WTC11 (cell line): Measurements from ENCODE around the gene KLK13. TPM values are rescaled to one million over a fixed set of nuclear protein-coding genes. Genes with fewer than 3 reads are reported as not detected.

Source experiments
- ATAC-seq: fragments of 200-7000 bp; cut with Tn5 transposase; 2 replicates; pipeline ENCODE4 v1.10.0; 2021; ENCODE audit warnings: mild to moderate bottlenecking, moderate library complexity
- CTCF ChIA-PET: fragments of 300-600 bp; sonication (Branson Sonifier 250); formaldehyde crosslinking; loops from one replicate; lab custom pipeline; 2021; ENCODE audit warnings: antibody characterized with exemption; lab: Charles Lee
- POLR2A ChIA-PET: fragments of 350-600 bp; sonication (Branson Sonifier 250); formaldehyde crosslinking; loops from one replicate; lab custom pipeline; 2021; ENCODE audit warnings: antibody characterized with exemption; lab: Charles Lee
- DNase-seq: peaks from one replicate; pipeline ENCODE4 v3.0.0; 2021; ENCODE audit warnings: low spot score
- H3K27ac Mint-ChIP-seq: 2 replicates; pipeline ENCODE4 v1.8.0; 2021; ENCODE audit warnings: mixed read lengths
- H3K27me3 Mint-ChIP-seq: 2 replicates; pipeline ENCODE4 v1.8.0; 2021; ENCODE audit warnings: low read depth, mild to moderate bottlenecking, moderate library complexity, mixed read lengths
- H3K36me3 Mint-ChIP-seq: 2 replicates; pipeline ENCODE4 v1.8.0; 2021; ENCODE audit warnings: mixed read lengths
- H3K4me1 Mint-ChIP-seq: 2 replicates; pipeline ENCODE4 v1.8.0; 2022; ENCODE audit warnings: mixed read lengths
- H3K4me3 Mint-ChIP-seq: 2 replicates; pipeline ENCODE4 v1.8.0; 2021; ENCODE audit warnings: mild to moderate bottlenecking, moderate library complexity, mixed read lengths
- H3K9me3 Mint-ChIP-seq: 2 replicates; pipeline ENCODE4 v1.8.0; 2021; ENCODE audit warnings: mixed read lengths
- AR ChIP-seq: fragments of 250-450 bp; sonication (Bioruptor Pico); IDR thresholded peaks from 2 replicates; pipeline ENCODE4 v1.9.0; 2021; ENCODE audit warnings: mild to moderate bottlenecking
- ATF3 ChIP-seq: sonication (generic); formaldehyde crosslinking; conservative IDR thresholded peaks from 2 replicates; pipeline ENCODE4 v1.8.1; 2022; ENCODE audit warnings: mild to moderate bottlenecking, missing genetic modification reagents
- CREM ChIP-seq: sonication (generic); formaldehyde crosslinking; IDR thresholded peaks from 2 replicates; pipeline ENCODE4 v1.8.1; 2022; ENCODE audit warnings: mild to moderate bottlenecking, missing genetic modification reagents, moderate library complexity
- ERG ChIP-seq: fragments of 250-450 bp; sonication (Bioruptor Pico); IDR thresholded peaks from 2 replicates; pipeline ENCODE4 v1.8.0; 2021; ENCODE audit warnings: mild to moderate bottlenecking
- FOXJ3 ChIP-seq: sonication (generic); formaldehyde crosslinking; IDR thresholded peaks from 2 replicates; pipeline ENCODE4 v1.9.0; 2021; ENCODE audit warnings: missing genetic modification reagents, mild to moderate bottlenecking, borderline replicate concordance
- FOXP4 ChIP-seq: sonication (generic); formaldehyde crosslinking; IDR thresholded peaks from 2 replicates; pipeline ENCODE4 v1.8.0; 2022; ENCODE audit warnings: mild to moderate bottlenecking, missing genetic modification reagents
- HMGXB4 ChIP-seq: sonication (generic); formaldehyde crosslinking; IDR thresholded peaks from 2 replicates; pipeline ENCODE4 v1.8.1; 2023; ENCODE audit warnings: mild to moderate bottlenecking, moderate library complexity, missing genetic modification reagents
- IRF1 ChIP-seq: sonication (generic); formaldehyde crosslinking; IDR thresholded peaks from 2 replicates; pipeline ENCODE4 v1.8.0; 2023; ENCODE audit warnings: missing genetic modification reagents
- MAX ChIP-seq: sonication (generic); formaldehyde crosslinking; IDR thresholded peaks from 2 replicates; pipeline ENCODE4 v1.8.0; 2022; ENCODE audit warnings: mild to moderate bottlenecking, missing genetic modification reagents
- MYBL2 ChIP-seq: sonication (generic); formaldehyde crosslinking; IDR thresholded peaks from 2 replicates; pipeline ENCODE4 v1.8.1; 2023; ENCODE audit warnings: mild to moderate bottlenecking, moderate library complexity, missing genetic modification reagents
- PREB ChIP-seq: sonication (generic); formaldehyde crosslinking; IDR thresholded peaks from 2 replicates; pipeline ENCODE4 v1.8.1; 2022; ENCODE audit warnings: mild to moderate bottlenecking, missing genetic modification reagents, moderate library complexity, borderline replicate concordance
- SMAD3 ChIP-seq: sonication (generic); formaldehyde crosslinking; IDR thresholded peaks from 2 replicates; pipeline ENCODE4 v1.8.0; 2022; ENCODE audit warnings: missing genetic modification reagents, mild to moderate bottlenecking, borderline replicate concordance
- SP1 ChIP-seq: sonication (generic); formaldehyde crosslinking; conservative IDR thresholded peaks from 2 replicates; pipeline ENCODE4 v1.8.1; 2022; ENCODE audit warnings: missing genetic modification reagents
- TP53 ChIP-seq: sonication (generic); formaldehyde crosslinking; IDR thresholded peaks from 2 replicates; pipeline ENCODE4 v1.8.1; 2023; ENCODE audit warnings: mild to moderate bottlenecking, missing genetic modification reagents
- ZNF121 ChIP-seq: sonication (generic); formaldehyde crosslinking; IDR thresholded peaks from 2 replicates; pipeline ENCODE4 v1.8.0; 2023; ENCODE audit warnings: missing genetic modification reagents
- ZNF138 ChIP-seq: sonication (generic); formaldehyde crosslinking; conservative IDR thresholded peaks from 2 replicates; pipeline ENCODE4 v1.8.1; 2022; ENCODE audit warnings: mild to moderate bottlenecking, moderate library complexity, missing genetic modification reagents
- ZNF219 ChIP-seq: sonication (generic); formaldehyde crosslinking; IDR thresholded peaks from 2 replicates; pipeline ENCODE4 v1.8.0; 2023; ENCODE audit warnings: missing genetic modification reagents, mild to moderate bottlenecking, borderline replicate concordance
- ZNF232 ChIP-seq: sonication (generic); formaldehyde crosslinking; IDR thresholded peaks from 2 replicates; pipeline ENCODE4 v1.8.0; 2022; ENCODE audit warnings: mild to moderate bottlenecking, missing genetic modification reagents
- ZNF263 ChIP-seq: sonication (generic); formaldehyde crosslinking; IDR thresholded peaks from 2 replicates; pipeline ENCODE4 v1.8.1; 2022; ENCODE audit warnings: low read depth, mild to moderate bottlenecking, moderate library complexity, missing genetic modification reagents
- ZNF317 ChIP-seq: sonication (generic); formaldehyde crosslinking; IDR thresholded peaks from 2 replicates; pipeline ENCODE4 v1.8.1; 2023; ENCODE audit warnings: low read depth, mild to moderate bottlenecking, moderate library complexity, missing genetic modification reagents, borderline replicate concordance
- ZNF416 ChIP-seq: fragments of 250-450 bp; sonication (Bioruptor Pico); IDR thresholded peaks from 2 replicates; pipeline ENCODE4 v1.9.0; 2021; ENCODE audit warnings: mild to moderate bottlenecking, inconsistent platforms
- total RNA-seq: library from RNA; stranded (reverse); gene quantifications from 3 replicates; pipeline ENCODE4 v1.2.3, GENCODE V29; 2021

KLK13 gene
- total RNA-seq, 1 experiment from 2014 or later: 3.1 TPM

GRCh38 chr19:51040151-51040550 is 24.7 kb downstream of the KLK13 start (continued):
- no peak for TF ChIP-seq FOXP4 (CRISPR knock-in tag)

- ChIA-PET POLR2A (no interaction called here), CTCF (interaction anchor here (0.7 to 1.5 kb wide), 7 partner anchors 9 to 404 kb away, joined by 3 to 9 read pairs (median 5); no protein-coding TSS in a partner anchor)
- DNase-seq (no peak), ATAC-seq (peak; percentile 50)
- peaks cover 6% of the 10 kb centered on the region for H3K27me3 Mint-ChIP-seq
- no peak overlapping the region for H3K4me3 Mint-ChIP-seq
- H3K27ac Mint-ChIP-seq: peak overlapping the region; percentile 60; the same call in 1 of the 2 replicates
- no peaks in the 10 kb centered on the region for H3K36me3 Mint-ChIP-seq
- peaks cover 21% of the 10 kb centered on the region for H3K4me1 Mint-ChIP-seq
- TF ChIP-seq IRF1 (CRISPR knock-in tag) (no peak), PREB (CRISPR knock-in tag) (no peak), HMGXB4 (CRISPR knock-in tag) (no peak), ZNF138 (CRISPR knock-in tag) (no peak), ZNF219 (CRISPR knock-in tag) (no peak), AR (no peak), ERG (CRISPR knock-in tag) (no peak)
- H3K9me3 Mint-ChIP-seq: no peaks in the 10 kb centered on the region
Observed at GRCh38 chr19:51036519-51036918, 28.4 kb downstream of the KLK13 start.

- ChIA-PET POLR2A (interaction anchor here (0.6 to 0.7 kb wide), 2 partner anchors 11 to 16 kb away, joined by 3 read pairs; no protein-coding TSS in a partner anchor), CTCF (interaction anchor here (1.1 to 1.2 kb wide), 2 partner anchors 13 to 59 kb away, joined by 7 to 12 read pairs; no protein-coding TSS in a partner anchor)
- Mint-ChIP-seq H3K4me1 (peaks cover 27% of the 10 kb centered on the region), H3K27ac (no peak within 1 kb of the TSS), H3K4me3 (no peak within 1 kb of the TSS), H3K27me3 (peaks cover 6% of the 10 kb centered on the region), H3K9me3 (peaks cover 2% of the 10 kb centered on the region), H3K36me3 (no peaks in the 10 kb centered on the region)
- DNase-seq (no peak), ATAC-seq (no peak)
- no peak for TF ChIP-seq ATF3
- TF ChIP-seq HMGXB4 (CRISPR knock-in tag): no peak
- TF ChIP-seq ZNF232 (CRISPR knock-in tag): no peak
- no peak for TF ChIP-seq ZNF263
- TF ChIP-seq SP1 (CRISPR knock-in tag): no peak
- TF ChIP-seq MAX (CRISPR knock-in tag): no peak
- no peak for TF ChIP-seq ZNF138 (CRISPR knock-in tag)
- no peak for TF ChIP-seq TP53 (CRISPR knock-in tag)
- no peak for TF ChIP-seq SMAD3 (CRISPR knock-in tag)
- TF ChIP-seq CREM (CRISPR knock-in tag): no peak
- no peak for TF ChIP-seq ZNF317 (CRISPR knock-in tag)
- no peak for TF ChIP-seq MYBL2 (CRISPR knock-in tag)
- no peak for TF ChIP-seq ZNF416
- no peak for TF ChIP-seq ZNF121
- no peak for TF ChIP-seq FOXJ3 (CRISPR knock-in tag)
Observed at GRCh38 chr19:51034704-51035103, 30.2 kb downstream of the KLK13 start, which contains the start of gene KLK12. Gene KLK12, minus strand, starts transcription at chr19:51035002. Its CDS starts 381 bp downstream, at chr19:51034621.
